Measurements from ENCODE around the gene EXOC6B. TPM values are rescaled to one million over a fixed set of nuclear protein-coding genes. Genes with fewer than 3 reads are reported as not detected.

EXOC6B gene
- total RNA-seq, 3 donors from 2014 or later = 32.2 to 49.2 (median 37.0) TPM

DNA sequence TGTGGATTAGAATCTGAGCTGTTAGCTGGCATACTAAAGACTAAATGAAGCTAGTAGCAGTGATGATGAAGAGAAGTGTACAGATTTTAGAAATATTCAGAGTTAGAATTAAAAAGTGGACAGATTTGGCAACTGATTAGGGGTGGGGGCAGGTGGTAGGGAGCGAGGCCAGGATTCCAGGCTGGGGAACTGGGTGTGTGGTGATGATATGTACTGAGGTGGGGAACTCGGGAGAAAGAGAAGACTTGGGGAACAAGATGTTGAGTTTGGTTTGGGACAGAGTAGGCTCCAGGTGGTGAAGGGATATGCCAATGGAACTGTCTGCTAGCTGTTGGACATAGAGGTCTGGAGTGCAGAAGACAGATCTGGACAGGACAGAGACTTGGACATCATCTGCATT is 669.0 kb downstream of the EXOC6B start:
- Histone ChIP-seq H3K36me3 (no peaks in the 10 kb centered on the region), H3K27me3 (peaks cover 0 to 29% of the 10 kb centered on the region in 2 donors), H3K4me3 (no peak overlapping the region), H3K9me3 (no peaks in the 10 kb centered on the region), H3K4me1 (no peaks in the 10 kb centered on the region), H3K27ac (no peak overlapping the region)
- intact Hi-C loops (cut with DNase I; ENCODE audit: low total_unique reads) = no loop called here
- TF ChIP-seq POLR2A (IDR thresholded peaks at IDR 0.05) = no peak
- TF ChIP-seq POLR2AphosphoS5 (IDR thresholded peaks at IDR 0.05) = no peak
- TF ChIP-seq, protein P1, sequence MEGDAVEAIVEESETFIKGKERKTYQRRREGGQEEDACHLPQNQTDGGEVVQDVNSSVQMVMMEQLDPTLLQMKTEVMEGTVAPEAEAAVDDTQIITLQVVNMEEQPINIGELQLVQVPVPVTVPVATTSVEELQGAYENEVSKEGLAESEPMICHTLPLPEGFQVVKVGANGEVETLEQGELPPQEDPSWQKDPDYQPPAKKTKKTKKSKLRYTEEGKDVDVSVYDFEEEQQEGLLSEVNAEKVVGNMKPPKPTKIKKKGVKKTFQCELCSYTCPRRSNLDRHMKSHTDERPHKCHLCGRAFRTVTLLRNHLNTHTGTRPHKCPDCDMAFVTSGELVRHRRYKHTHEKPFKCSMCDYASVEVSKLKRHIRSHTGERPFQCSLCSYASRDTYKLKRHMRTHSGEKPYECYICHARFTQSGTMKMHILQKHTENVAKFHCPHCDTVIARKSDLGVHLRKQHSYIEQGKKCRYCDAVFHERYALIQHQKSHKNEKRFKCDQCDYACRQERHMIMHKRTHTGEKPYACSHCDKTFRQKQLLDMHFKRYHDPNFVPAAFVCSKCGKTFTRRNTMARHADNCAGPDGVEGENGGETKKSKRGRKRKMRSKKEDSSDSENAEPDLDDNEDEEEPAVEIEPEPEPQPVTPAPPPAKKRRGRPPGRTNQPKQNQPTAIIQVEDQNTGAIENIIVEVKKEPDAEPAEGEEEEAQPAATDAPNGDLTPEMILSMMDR (IDR thresholded peaks at IDR 0.05) = no peak
- no peak for DNase-seq (ENCODE audit: low spot score in 2 of 2)

DNA sequence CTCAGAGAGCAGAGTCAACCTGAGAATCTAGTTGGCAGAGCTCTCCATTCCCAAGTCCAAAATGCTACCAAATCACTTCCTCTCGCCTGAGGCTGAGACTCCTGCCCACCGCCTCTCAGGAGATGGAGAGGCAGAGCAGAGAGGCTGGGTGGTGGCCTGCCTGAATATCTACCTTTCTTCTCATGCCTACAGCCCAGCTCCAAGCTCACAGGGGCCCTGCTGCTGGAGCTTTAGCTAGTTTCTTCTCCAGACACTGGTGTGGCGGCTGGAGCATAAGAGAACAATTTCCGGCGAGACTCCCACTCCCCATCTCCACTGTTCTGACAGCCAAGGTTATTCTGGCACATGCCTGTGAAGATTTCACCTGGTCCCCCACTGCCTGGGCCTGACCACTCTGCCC is 670.1 kb downstream of the EXOC6B start:
- Histone ChIP-seq H3K4me3 (no peak overlapping the region), H3K36me3 (no peaks in the 10 kb centered on the region), H3K27me3 (peaks cover 0 to 34% of the 10 kb centered on the region in 2 donors), H3K4me1 (no peaks in the 10 kb centered on the region), H3K9me3 (no peaks in the 10 kb centered on the region), H3K27ac (no peak overlapping the region)
- TF ChIP-seq, protein P1 (IDR thresholded peaks at IDR 0.05) = no peak
- TF ChIP-seq POLR2AphosphoS5 (IDR thresholded peaks at IDR 0.05) (no peak), POLR2A (IDR thresholded peaks at IDR 0.05) (no peak)
- DNase-seq (ENCODE audit: low spot score in 2 of 2) = peak in 1 of 2 donors; percentile 8
- intact Hi-C loops (cut with DNase I; ENCODE audit: low total_unique reads) = no loop called here

DNA sequence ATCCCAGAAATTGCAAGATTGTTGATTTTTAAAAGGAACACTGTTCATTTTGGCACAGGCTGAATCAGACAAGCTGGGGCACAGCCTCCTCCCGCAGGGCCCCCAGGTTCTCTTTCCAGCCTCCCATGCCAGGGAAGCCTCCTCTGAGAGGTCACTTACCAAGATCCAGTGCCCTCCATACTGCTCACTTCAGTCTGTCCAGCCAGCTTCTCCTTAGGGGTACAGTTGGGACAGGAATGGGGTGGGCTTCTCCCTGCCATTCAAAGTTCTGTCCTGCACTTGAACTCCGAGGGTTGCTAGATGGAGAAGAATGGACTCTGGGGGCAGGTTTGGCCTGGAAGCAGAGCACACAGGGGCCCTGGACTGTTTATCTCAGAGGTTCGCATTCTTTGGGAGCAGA is 670.7 kb downstream of the EXOC6B start:
- intact Hi-C loops (cut with DNase I; ENCODE audit: low total_unique reads) = no loop called here
- peaks cover 0 to 37% of the 10 kb centered on the region in 2 donors for H3K27me3 ChIP-seq
- H3K4me1 ChIP-seq = peaks cover 0 to 1% of the 10 kb centered on the region in 2 donors
- DNase-seq (ENCODE audit: low spot score in 2 of 2) = no peak
- no peak overlapping the region for H3K4me3 ChIP-seq
- H3K27ac ChIP-seq = no peak overlapping the region
- TF ChIP-seq POLR2AphosphoS5 (IDR thresholded peaks at IDR 0.05) = no peak
- TF ChIP-seq, protein P1 (IDR thresholded peaks at IDR 0.05) = no peak
- no peak for TF ChIP-seq POLR2A (IDR thresholded peaks at IDR 0.05)
- no peaks in the 10 kb centered on the region for H3K36me3 ChIP-seq
- H3K9me3 ChIP-seq = no peaks in the 10 kb centered on the region

DNA sequence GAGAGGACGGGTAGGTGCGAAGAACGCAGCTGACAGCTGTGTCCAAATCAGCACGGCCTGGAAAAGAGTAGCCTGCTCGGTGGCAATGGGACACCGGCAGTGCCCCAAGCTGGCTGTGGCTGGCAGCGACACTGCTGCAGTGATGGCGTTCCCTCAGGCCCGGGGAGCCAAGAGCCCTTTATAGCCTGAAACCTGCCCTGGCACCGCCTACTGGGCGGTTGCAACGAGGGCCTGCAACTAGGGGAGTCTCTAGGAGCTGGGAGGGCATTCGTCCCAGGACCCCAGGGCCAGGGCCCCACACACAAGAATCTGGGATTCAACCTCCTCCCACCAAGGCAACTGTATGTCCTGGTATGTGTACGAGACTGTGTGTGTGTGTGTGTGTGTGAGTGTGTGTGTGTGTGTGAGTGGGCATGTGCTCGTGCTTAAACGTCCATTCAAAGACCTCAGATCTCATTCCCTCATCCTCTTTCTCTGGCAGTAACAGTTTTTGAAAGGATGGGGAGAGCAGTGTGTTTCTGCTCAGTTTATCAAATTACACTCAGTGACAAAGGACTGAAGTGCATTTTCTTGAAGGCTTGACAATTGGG is 671.4 kb downstream of the EXOC6B start:
- TF ChIP-seq, protein P1 (IDR thresholded peaks at IDR 0.05) = no peak
- TF ChIP-seq POLR2A (IDR thresholded peaks at IDR 0.05) (no peak), POLR2AphosphoS5 (IDR thresholded peaks at IDR 0.05) (no peak)
- no peak overlapping the region for H3K4me3 ChIP-seq
- peaks cover 2 to 43% of the 10 kb centered on the region in 2 donors for H3K27me3 ChIP-seq

DNA sequence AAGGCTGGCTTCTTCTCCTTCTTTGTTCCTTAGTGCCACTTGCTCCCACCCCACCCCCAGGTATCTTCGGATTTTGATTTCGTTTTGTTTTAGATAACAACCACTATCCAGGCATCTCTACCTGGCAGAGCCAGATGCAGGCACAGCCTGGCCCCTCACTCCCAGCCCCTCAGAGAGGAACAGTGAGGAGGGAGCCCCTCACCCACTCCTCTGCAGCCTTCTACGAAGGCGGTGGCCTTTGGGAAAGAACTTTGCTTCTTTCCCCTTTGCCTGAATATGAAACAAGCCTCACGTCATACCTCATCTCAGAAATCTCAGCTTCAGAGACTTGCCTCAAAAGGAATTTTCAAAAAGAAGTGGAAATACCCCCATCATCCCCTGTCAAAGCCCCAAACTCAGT is 671.9 kb downstream of the EXOC6B start:
- Histone ChIP-seq H3K9me3 (no peaks in the 10 kb centered on the region), H3K4me1 (peaks cover 8 to 12% of the 10 kb centered on the region in 2 donors), H3K27ac (no peak overlapping the region), H3K27me3 (peaks cover 3 to 48% of the 10 kb centered on the region in 2 donors), H3K36me3 (no peaks in the 10 kb centered on the region), H3K4me3 (no peak overlapping the region)
- TF ChIP-seq POLR2A (IDR thresholded peaks at IDR 0.05) = no peak
- TF ChIP-seq, protein P1 (IDR thresholded peaks at IDR 0.05) = no peak
- TF ChIP-seq POLR2AphosphoS5 (IDR thresholded peaks at IDR 0.05) = no peak
- no peak for DNase-seq (ENCODE audit: low spot score in 2 of 2)
- intact Hi-C loops (cut with DNase I; ENCODE audit: low total_unique reads) = loop anchor here (5.0 kb wide), 1 partner anchor 612 kb away; no protein-coding TSS in a partner anchor

More for the DNA sequence above, 671.4 kb downstream of the EXOC6B start:
- Histone ChIP-seq H3K36me3 (no peaks in the 10 kb centered on the region), H3K4me1 (peaks cover 5 to 8% of the 10 kb centered on the region in 2 donors), H3K27ac (no peak overlapping the region), H3K9me3 (no peaks in the 10 kb centered on the region)
- intact Hi-C loops (cut with DNase I; ENCODE audit: low total_unique reads) = loop anchor here (5.0 kb wide), 1 partner anchor 612 kb away; no protein-coding TSS in a partner anchor
- no peak for DNase-seq (ENCODE audit: low spot score in 2 of 2)
